GM12891 (cell line): Measurements from ENCODE around the gene TPCN2.

Experiments used
- PAX5 ChIP-seq: IDR thresholded peaks from 2 replicates; pipeline ENCODE4 v1.6.1; 2011; ENCODE audit warnings: low read length, moderate library complexity, mild to moderate bottlenecking; ENCODE audit not compliant: insufficient read depth, severe bottlenecking
- POLR2A ChIP-seq: IDR thresholded peaks from 2 replicates; pipeline ENCODE4 v1.6.1; 2011; ENCODE audit warnings: low read depth, low read length, control low read depth
- POLR2AphosphoS5 ChIP-seq: IDR thresholded peaks from 2 replicates; pipeline ENCODE4 v1.6.1; 2011; ENCODE audit warnings: low read depth, low read length, control low read depth
- POU2F2 ChIP-seq: IDR thresholded peaks from 2 replicates; pipeline ENCODE4 v1.6.1; 2011; ENCODE audit warnings: low read depth, mild to moderate bottlenecking, control low read depth, low read length, moderate library complexity
- SPI1 ChIP-seq: IDR thresholded peaks from 2 replicates; pipeline ENCODE4 v1.6.1; 2011; ENCODE audit warnings: low read depth, low read length, control low read depth
- TAF1 ChIP-seq: IDR thresholded peaks from 2 replicates; pipeline ENCODE4 v1.6.1; 2011; ENCODE audit warnings: low read depth, low read length, control low read depth

DNA sequence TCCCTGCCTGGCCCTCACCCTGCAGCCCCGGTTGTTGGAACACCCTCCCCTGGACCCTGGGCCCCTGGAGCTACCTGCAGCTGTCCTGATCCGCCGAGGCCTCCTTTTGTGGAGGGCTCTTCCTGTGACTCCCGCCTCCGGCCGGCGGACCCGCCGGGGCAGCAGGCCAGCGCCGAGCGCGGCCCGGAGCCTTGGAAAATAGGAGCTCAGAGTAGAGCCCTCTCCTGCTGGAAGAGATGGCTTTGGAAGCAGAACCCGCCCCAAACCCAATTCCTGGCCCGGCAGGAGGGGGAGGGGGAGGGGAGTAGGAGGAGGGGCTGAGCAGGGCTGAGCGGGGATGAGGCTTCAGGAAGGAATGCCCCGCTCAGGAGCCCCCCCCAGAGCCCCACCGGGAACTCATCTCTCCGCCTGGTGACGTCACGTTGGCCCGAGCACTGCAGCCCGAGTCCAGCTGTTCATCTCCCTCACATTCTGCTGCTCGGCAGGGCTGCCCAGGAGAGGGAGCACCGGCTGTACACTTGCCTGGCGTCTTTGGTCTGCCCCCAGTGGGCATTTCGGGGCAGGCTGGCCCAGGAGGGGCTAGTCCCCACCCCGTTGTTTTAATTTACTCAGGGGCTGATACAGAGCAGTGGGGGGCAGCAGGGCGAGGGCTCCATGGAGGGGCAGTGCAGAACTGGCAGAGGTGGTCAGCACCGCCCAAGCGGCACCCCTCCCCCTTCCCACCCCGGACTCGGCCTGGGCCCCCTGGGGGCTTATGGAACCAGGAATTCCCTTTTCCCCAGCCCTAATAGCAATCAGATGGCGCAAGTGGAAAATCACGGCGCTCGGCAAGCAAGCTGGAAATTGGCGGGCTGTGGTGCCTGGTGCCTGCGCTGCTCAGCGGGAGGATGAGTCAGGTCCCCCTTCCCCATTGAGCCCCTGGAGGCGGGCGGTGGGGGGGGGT is 35.5 kb upstream of the TPCN2 start, which contains the start of gene MRGPRF:
- TF ChIP-seq POLR2A: no peak
- no peak for TF ChIP-seq POLR2AphosphoS5
- TF ChIP-seq POU2F2: no peak
- no peak for TF ChIP-seq TAF1
- no peak for TF ChIP-seq PAX5
- TF ChIP-seq SPI1: no peak
